HepG2 (cell line): ENCODE data around the gene CNTROB. TPM values are rescaled to one million over a fixed set of nuclear protein-coding genes. Genes with fewer than 3 reads are reported as not detected.

Source experiments
- ATAC-seq: fragments of 200-7000 bp; cut with Tn5 transposase; 3 replicates; pipeline ENCODE4 v1.9.1; 2020; ENCODE audit warnings: mild to moderate bottlenecking, moderate library complexity
- BruUV-seq: library from RNA; stranded (reverse); fragments of 400-500 nt; replicated peaks from 2 replicates; lab custom pipeline; 2021; lab: Mats Ljungman, UMichigan
- CTCF ChIA-PET: fragments of 300-600 bp; formaldehyde crosslinking; extraction: SDS; loops from one replicate; lab custom pipeline; 2021; ENCODE audit warnings: low total read pairs, inconsistent platforms, low intra/inter-chr PET ratio; lab: Yijun Ruan, JAX
- POLR2A ChIA-PET: fragments of 350-600 bp; sonication (Branson Sonifier 250); formaldehyde crosslinking; loops from one replicate; lab custom pipeline; 2020; ENCODE audit warnings: antibody characterized with exemption, inconsistent platforms; lab: Yijun Ruan, JAX
- DNase-seq: peaks from one replicate; pipeline ENCODE4 v3.0.0-alpha.2; 2015; ENCODE audit warnings: low spot score
- FAIRE-seq: peaks from 3 replicates; lab custom pipeline; 2011; peaks lifted over from hg19 to GRCh38; lab: Jason Lieb, UNC
- H2AFZ ChIP-seq: one replicate; pipeline ENCODE4 v1.6.1; 2011; ENCODE audit warnings: low read length, inconsistent platforms
- H3K27ac ChIP-seq: fragments of 300-600 bp; 3 replicates; pipeline ENCODE4 v1.8.0; 2011; ENCODE audit warnings: mixed run types, mild to moderate bottlenecking, mixed read lengths, low read length, inconsistent platforms; ENCODE audit not compliant: insufficient read depth; ENCODE audit errors: extremely low read length
- H3K27me3 ChIP-seq, 2 experiments: fragments of 200-600 bp in 1 of 2; 2 replicates in 1 of 2; 3 replicates in 1 of 2; pipeline versions ENCODE4 v1.6.0 to v1.8.0; 2011; ENCODE audit warnings: low read length in 2 of 2, mild to moderate bottlenecking in 2 of 2, moderate library complexity in 2 of 2, inconsistent platforms in 1 of 2; ENCODE audit not compliant: insufficient read depth in 2 of 2, control insufficient read depth in 1 of 2
- H3K36me3 ChIP-seq, 2 experiments: fragments of 200-600 bp in 1 of 2; replicated peaks in 1 of 2; 2 replicates in 1 of 2; 3 replicates in 1 of 2; pipeline versions ENCODE4 v1.5.1 to v1.8.0; 2011; ENCODE audit warnings: low read length in 2 of 2, inconsistent platforms in 1 of 2; ENCODE audit not compliant: insufficient read depth in 2 of 2, control insufficient read depth in 1 of 2
- H3K4me1 ChIP-seq: 2 replicates; pipeline ENCODE4 v1.5.1; 2012; ENCODE audit warnings: low read length, inconsistent platforms; ENCODE audit not compliant: insufficient read depth
- H3K4me2 ChIP-seq: 2 replicates; pipeline ENCODE4 v1.6.0; 2011; ENCODE audit warnings: low read depth, low read length, inconsistent platforms
- H3K4me3 ChIP-seq, 3 experiments: fragments of 200-600 bp in 1 of 3; sonication (generic), shearing (Covaris generic) in 1 of 3; replicated peaks in 1 of 3; 2 replicates each; pipeline ENCODE4 v1.5.1; 2011 to 2016; ENCODE audit warnings: low read length in 3 of 3, inconsistent platforms in 2 of 3, low read depth in 2 of 3, mild to moderate bottlenecking in 2 of 3, control low read depth in 1 of 3, mixed read lengths in 1 of 3; ENCODE audit not compliant: insufficient read depth in 1 of 3
- H3K79me2 ChIP-seq: one replicate; pipeline ENCODE4 v1.6.1; 2011; ENCODE audit warnings: low read length, inconsistent platforms; ENCODE audit not compliant: insufficient read depth
- H3K9ac ChIP-seq: 2 replicates; pipeline ENCODE4 v1.6.0; 2011; ENCODE audit warnings: mild to moderate bottlenecking, low read depth, low read length, inconsistent platforms; ENCODE audit not compliant: insufficient read depth
- H3K9me3 ChIP-seq: 2 replicates; pipeline ENCODE4 v1.5.1; 2012; ENCODE audit warnings: mild to moderate bottlenecking, low read length
- H4K20me1 ChIP-seq: 2 replicates; pipeline ENCODE4 v1.6.0; 2011; ENCODE audit warnings: inconsistent platforms, mild to moderate bottlenecking, low read length, moderate library complexity; ENCODE audit not compliant: insufficient read depth
- AFF4 ChIP-seq: sonication (generic); formaldehyde crosslinking; IDR thresholded peaks from 2 replicates; pipeline ENCODE4 v1.4.0; 2020; ENCODE audit warnings: missing genetic modification reagents
- CCDC6 ChIP-seq: sonication (generic); formaldehyde crosslinking; IDR thresholded peaks from 2 replicates; pipeline ENCODE4 v1.8.1; 2022; ENCODE audit warnings: mild to moderate bottlenecking, missing genetic modification reagents, moderate library complexity
- HMG20A ChIP-seq: IDR thresholded peaks from 2 replicates; pipeline ENCODE4 v1.6.1; 2016; ENCODE audit warnings: borderline replicate concordance
- NR0B2 ChIP-seq: sonication (generic); formaldehyde crosslinking; IDR thresholded peaks from 2 replicates; pipeline ENCODE4 v1.4.0; 2020; ENCODE audit warnings: mild to moderate bottlenecking, missing genetic modification reagents
- RBFOX2 ChIP-seq: fragments of 200-400 bp; formaldehyde crosslinking; IDR thresholded peaks from 2 replicates; pipeline ENCODE4 v1.6.1; 2017; ENCODE audit warnings: low read depth, mild to moderate bottlenecking, low read length
- ZBTB33 ChIP-seq: sonication (generic); formaldehyde crosslinking; IDR thresholded peaks from 2 replicates; pipeline ENCODE4 v1.4.0; 2020; ENCODE audit warnings: missing genetic modification reagents
- ZNF280D ChIP-seq: sonication (generic); formaldehyde crosslinking; IDR thresholded peaks from 2 replicates; pipeline ENCODE4 v1.5.1; 2020; ENCODE audit warnings: mild to moderate bottlenecking, missing genetic modification reagents
- WGBS: methylation state at CpG from one replicate; pipeline ENCODE4 v1.1.6; 2017; ENCODE audit warnings: low lambda C conversion rate; 5-methylcytosine and 5-hydroxymethylcytosine counted together
- in situ Hi-C: cut with HindIII; loops from 2 replicates; pipeline ENCODE4 v1.10.0; 2017; ENCODE audit warnings: low pct_unique_long_range_greater_than_20kb; ENCODE audit not compliant: extremely low pct_ligation_motif_present
- intact Hi-C: fragments of 100-400 bp; cut with micrococcal nuclease; formaldehyde crosslinking; loops from one replicate; pipeline ENCODE4 v1.10.0; 2022; ENCODE audit not compliant: unreplicated experiment
- polyA plus RNA-seq, 8 experiments: library from polyadenylated mRNA; depleted of rRNA in 3 of 8; stranded (reverse) in 7 of 8; unstranded in 1 of 8; fragments of >200 nt; fragmentation: Illumina TruSeq in 4 of 8; extraction: Trizol in 4 of 8; gene quantifications; 2 replicates each; pipeline versions ENCODE4 v1.2.1 to v1.2.3, GENCODE V29; 2011 to 2016; ENCODE audit warnings: low read depth in 4 of 8, missing spikeins in 1 of 8, mixed read lengths in 1 of 8; ENCODE audit not compliant: insufficient read depth in 1 of 8
- total RNA-seq, 5 experiments: library from RNA; depleted of rRNA; stranded (reverse); fragments of >200 nt; fragmentation: Illumina TruSeq; extraction: Trizol; gene quantifications; 2 replicates each; pipeline ENCODE4 v1.2.3, GENCODE V29; 2016; ENCODE audit warnings: low read depth in 1 of 5

CNTROB gene
- total and polyA plus RNA-seq, 2 of the 13 experiments (the other 11 are each of a cell fraction or from before 2014, with no cell fraction given) = 21.2 to 24.1 TPM

- no peak for TF ChIP-seq AFF4
These were observed 4.4 kb upstream of the CNTROB start (continued) for GRCh38 chr17:7927596-7927995.

- H4K20me1 ChIP-seq = no peaks in the 10 kb centered on the region
- BruUV-seq = no TSS peak
- no peak within 1 kb of the TSS for H2AFZ ChIP-seq
- FAIRE-seq (no peak), ATAC-seq (no peak), DNase-seq (no peak)
- peaks cover 26% of the 10 kb centered on the region for H3K4me1 ChIP-seq
- intact Hi-C loops (loop anchor here (5.0 kb wide), 1 partner anchor 58 kb away; no protein-coding TSS in a partner anchor), in situ Hi-C loops (no loop called here)
- 96% methylated on average over 53 of the region's 67 CpGs for WGBS
- peak within 1 kb of the TSS; percentile 68; the same call in 1 of the 2 replicates for H3K4me2 ChIP-seq
- H3K79me2 ChIP-seq = peaks cover 14% of the 10 kb centered on the region
- no peak for TF ChIP-seq HMG20A
- no peak for TF ChIP-seq CCDC6 (CRISPR knock-in tag)
- peak; percentile 53; the same call in 1 of the 2 replicates for TF ChIP-seq RBFOX2
- no peak for TF ChIP-seq ZNF280D (CRISPR knock-in tag)
- TF ChIP-seq NR0B2 (CRISPR knock-in tag) = no peak
- TF ChIP-seq ZBTB33 (CRISPR knock-in tag) = peak; percentile 21; the same call in 1 of the 2 replicates
- no peaks in the 10 kb centered on the region; a peak in 1 of 5 replicates for H3K27me3 ChIP-seq
- H3K27ac ChIP-seq = no peak within 1 kb of the TSS
- no peaks in the 10 kb centered on the region for H3K9me3 ChIP-seq
- CTCF ChIA-PET = no interaction called here
- no peak within 1 kb of the TSS for H3K4me3 ChIP-seq
- POLR2A ChIA-PET = no interaction called here
- H3K9ac ChIP-seq = no peak within 1 kb of the TSS
- H3K36me3 ChIP-seq = no peaks in the 10 kb centered on the region; a peak in 1 of 5 replicates
These were observed 2.6 kb upstream of the CNTROB start, which contains the start of gene KCNAB3 for GRCh38 chr17:7929158-7930023. Gene KCNAB3, minus strand, starts transcription at chr17:7929856. Its CDS starts 421 bp downstream, at chr17:7929435.
